Keratinocyte (primary cell): ENCODE results near the gene CCL7.

Experiments used
- EZH2 ChIP-seq: IDR thresholded peaks from one replicate; pipeline ENCODE4 v1.6.1; 2012; ENCODE audit warnings: inconsistent platforms, mild to moderate bottlenecking, low read length, moderate library complexity
- TF ChIP-seq, protein P1 (sequence below), 3 experiments: IDR thresholded peaks in 1 of 3; conservative IDR thresholded peaks in 1 of 3; optimal IDR thresholded peaks in 1 of 3; 2 replicates in 2 of 3; 3 replicates in 1 of 3; pipeline versions ENCODE3 to v1.5.1; 2011; ENCODE audit warnings: low read length in 3 of 3, mild to moderate bottlenecking in 3 of 3, moderate library complexity in 2 of 3, control low read depth in 1 of 3, inconsistent platforms in 1 of 3; ENCODE audit not compliant: insufficient read depth in 2 of 3; ENCODE audit errors: extremely low read depth in 1 of 3

DNA sequence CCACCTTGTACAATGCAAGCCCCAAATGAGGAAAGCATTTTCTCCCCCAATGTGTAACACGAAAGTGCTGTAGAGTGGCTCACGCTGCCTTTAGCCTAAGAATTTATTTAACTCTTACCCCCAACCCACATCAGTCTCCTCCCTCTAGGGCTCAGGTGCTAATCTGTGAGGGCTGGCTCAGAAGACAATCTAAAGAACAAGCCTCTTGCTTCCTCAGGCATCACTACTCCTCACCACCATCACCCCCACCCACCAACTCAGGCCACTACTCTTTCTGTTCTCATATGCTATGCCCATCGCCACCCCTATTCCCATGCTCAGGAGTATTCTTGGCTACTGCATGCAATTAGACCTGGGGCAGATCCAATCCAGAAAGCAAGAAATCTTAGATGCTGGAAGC is 18.8 kb upstream of the CCL7 start:
- TF ChIP-seq, protein P1, sequence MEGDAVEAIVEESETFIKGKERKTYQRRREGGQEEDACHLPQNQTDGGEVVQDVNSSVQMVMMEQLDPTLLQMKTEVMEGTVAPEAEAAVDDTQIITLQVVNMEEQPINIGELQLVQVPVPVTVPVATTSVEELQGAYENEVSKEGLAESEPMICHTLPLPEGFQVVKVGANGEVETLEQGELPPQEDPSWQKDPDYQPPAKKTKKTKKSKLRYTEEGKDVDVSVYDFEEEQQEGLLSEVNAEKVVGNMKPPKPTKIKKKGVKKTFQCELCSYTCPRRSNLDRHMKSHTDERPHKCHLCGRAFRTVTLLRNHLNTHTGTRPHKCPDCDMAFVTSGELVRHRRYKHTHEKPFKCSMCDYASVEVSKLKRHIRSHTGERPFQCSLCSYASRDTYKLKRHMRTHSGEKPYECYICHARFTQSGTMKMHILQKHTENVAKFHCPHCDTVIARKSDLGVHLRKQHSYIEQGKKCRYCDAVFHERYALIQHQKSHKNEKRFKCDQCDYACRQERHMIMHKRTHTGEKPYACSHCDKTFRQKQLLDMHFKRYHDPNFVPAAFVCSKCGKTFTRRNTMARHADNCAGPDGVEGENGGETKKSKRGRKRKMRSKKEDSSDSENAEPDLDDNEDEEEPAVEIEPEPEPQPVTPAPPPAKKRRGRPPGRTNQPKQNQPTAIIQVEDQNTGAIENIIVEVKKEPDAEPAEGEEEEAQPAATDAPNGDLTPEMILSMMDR (optimal IDR thresholded peaks at IDR 0.05 in 1 of 3, IDR thresholded peaks at IDR 0.05 in 1 of 3, conservative IDR thresholded peaks at IDR 0.05 in 1 of 3; ENCODE audit: extremely low read depth in 1 of 3, insufficient read depth in 2 of 3, low read length in 3 of 3) = no peak
- TF ChIP-seq EZH2 = no peak
